ENCODE measurements around the gene UAP1.
"Not testable (repeated sequence)": the region's sequence is repeated elsewhere in the genome, so short reads cannot be mapped to it uniquely, and the experiment has no call there.

DNA sequence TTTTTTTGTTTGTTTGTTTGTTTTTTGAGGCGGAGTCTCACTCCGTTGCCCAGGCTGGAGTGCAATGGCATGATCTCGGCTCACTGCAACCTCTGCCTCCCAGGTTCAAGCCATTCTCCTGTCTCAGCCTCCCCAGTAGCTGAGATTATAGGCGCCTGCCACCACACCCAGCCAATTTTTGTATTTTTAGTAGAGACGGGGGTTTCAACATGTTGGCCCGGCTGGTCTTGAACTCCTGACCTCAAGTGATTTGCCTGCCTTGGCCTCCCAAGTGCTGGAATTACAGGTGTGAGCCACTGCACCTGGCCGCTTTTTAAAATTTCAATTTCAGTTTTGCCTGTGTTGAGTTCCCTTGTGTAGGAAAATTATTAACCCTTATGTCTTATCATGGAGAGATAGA is 9.6 kb downstream of the UAP1 start:
- TF ChIP-seq, protein P1, sequence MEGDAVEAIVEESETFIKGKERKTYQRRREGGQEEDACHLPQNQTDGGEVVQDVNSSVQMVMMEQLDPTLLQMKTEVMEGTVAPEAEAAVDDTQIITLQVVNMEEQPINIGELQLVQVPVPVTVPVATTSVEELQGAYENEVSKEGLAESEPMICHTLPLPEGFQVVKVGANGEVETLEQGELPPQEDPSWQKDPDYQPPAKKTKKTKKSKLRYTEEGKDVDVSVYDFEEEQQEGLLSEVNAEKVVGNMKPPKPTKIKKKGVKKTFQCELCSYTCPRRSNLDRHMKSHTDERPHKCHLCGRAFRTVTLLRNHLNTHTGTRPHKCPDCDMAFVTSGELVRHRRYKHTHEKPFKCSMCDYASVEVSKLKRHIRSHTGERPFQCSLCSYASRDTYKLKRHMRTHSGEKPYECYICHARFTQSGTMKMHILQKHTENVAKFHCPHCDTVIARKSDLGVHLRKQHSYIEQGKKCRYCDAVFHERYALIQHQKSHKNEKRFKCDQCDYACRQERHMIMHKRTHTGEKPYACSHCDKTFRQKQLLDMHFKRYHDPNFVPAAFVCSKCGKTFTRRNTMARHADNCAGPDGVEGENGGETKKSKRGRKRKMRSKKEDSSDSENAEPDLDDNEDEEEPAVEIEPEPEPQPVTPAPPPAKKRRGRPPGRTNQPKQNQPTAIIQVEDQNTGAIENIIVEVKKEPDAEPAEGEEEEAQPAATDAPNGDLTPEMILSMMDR (conservative IDR thresholded peaks at IDR 0.05; ENCODE audit: low read length) = not testable (repeated sequence)
- not testable (repeated sequence) for TF ChIP-seq EZH2phosphoT487 (IDR thresholded peaks at IDR 0.05; ENCODE audit: borderline replicate concordance, low read depth, low read length)

Data from OCI-LY7 (cell line).